Activated CD4-positive, alpha-beta memory T cell treated with anti-CD3 and anti-CD28 coated beads for 36 hours (primary cell): ENCODE measurements around the gene TCEAL5. TPM values are rescaled to one million over a fixed set of nuclear protein-coding genes. Genes with fewer than 3 reads are reported as not detected.

Source experiments
- total RNA-seq, 2 experiments: library from RNA; stranded (reverse); gene quantifications; one replicate each; pipeline ENCODE4 v1.2.3, GENCODE V29; 2021

The TCEAL5 gene
- total RNA-seq, 2 experiments from 2014 or later = not detected

Other genes starting within 250 kb of the TCEAL5 start
- under 1 TPM; 0.45 to 0.48 TPM for gene BEX1, start 212.6 kb downstream of the TCEAL5 start, total RNA-seq
- gene NXF3, start 183.6 kb downstream of the TCEAL5 start, total RNA-seq = not detected
- gene BEX4, start 61.6 kb downstream of the TCEAL5 start, total RNA-seq = 10 to 100 TPM in 1 of 2 experiments, 1 to 10 TPM in 1; 8.0 to 11.5 TPM
- 10 to 100 TPM; 37.8 to 38.5 TPM for gene TCEAL8, start 21.6 kb downstream of the TCEAL5 start, total RNA-seq
- 10 to 100 TPM; 11.3 to 12.1 TPM for gene BEX2, start 34.2 kb upstream of the TCEAL5 start, total RNA-seq
- not detected for gene TCEAL7, start 53.5 kb upstream of the TCEAL5 start, total RNA-seq
- gene TCEAL9, start 79.8 kb upstream of the TCEAL5 start, total RNA-seq = 1 to 10 TPM; 2.3 to 2.6 TPM
- gene BEX3, start 99.8 kb upstream of the TCEAL5 start, total RNA-seq = 10 to 100 TPM; 24.5 to 26.6 TPM
- under 1 TPM in 1 of 2 experiments, not detected in 1; 0.10 TPM for gene RAB40A, start 242.7 kb upstream of the TCEAL5 start, total RNA-seq